Measurements from ENCODE around the gene ADO. TPM values are rescaled to one million over a fixed set of nuclear protein-coding genes. Genes with fewer than 3 reads are reported as not detected.

Gene ADO
- polyA plus RNA-seq, 1 donor: 21.1 TPM

GRCh38 chr10:62842983-62843382, 38.5 kb downstream of the ADO start:
- WGBS (ENCODE audit: insufficient coverage, low lambda C conversion rate): no CpG with 5 or more reads among the region's 1 CpG
- no peaks in the 10 kb centered on the region for H3K9me3 ChIP-seq (ENCODE audit: control insufficient read depth, low read depth, low read length)
- no peak overlapping the region for H3K27ac ChIP-seq (ENCODE audit: low read length)
- DNase-seq: no peak
- no peaks in the 10 kb centered on the region for H3K4me1 ChIP-seq (ENCODE audit: control insufficient read depth, insufficient read depth, low read length)
- no peak overlapping the region for H3K4me3 ChIP-seq (ENCODE audit: low read length)
- no peaks in the 10 kb centered on the region for H3K27me3 ChIP-seq (ENCODE audit: control insufficient read depth, insufficient read depth, low read length)
- H3K36me3 ChIP-seq (ENCODE audit: control insufficient read depth, insufficient read depth, low read length): no peaks in the 10 kb centered on the region

GRCh38 chr10:62843600-62843999, 39.1 kb downstream of the ADO start:
- no peaks in the 10 kb centered on the region for H3K27me3 ChIP-seq (ENCODE audit: control insufficient read depth, insufficient read depth, low read length)
- no peaks in the 10 kb centered on the region for H3K4me1 ChIP-seq (ENCODE audit: control insufficient read depth, insufficient read depth, low read length)
- no peak for DNase-seq
- H3K36me3 ChIP-seq (ENCODE audit: control insufficient read depth, insufficient read depth, low read length): no peaks in the 10 kb centered on the region
- H3K9me3 ChIP-seq (ENCODE audit: control insufficient read depth, low read depth, low read length): no peaks in the 10 kb centered on the region
- no CpG with 5 or more reads among the region's 3 CpGs for WGBS (ENCODE audit: insufficient coverage, low lambda C conversion rate)
- H3K4me3 ChIP-seq (ENCODE audit: low read length): no peak overlapping the region
- H3K27ac ChIP-seq (ENCODE audit: low read length): no peak overlapping the region

- Histone ChIP-seq H3K27ac (ENCODE audit: low read length) (no peak overlapping the region), H3K27me3 (ENCODE audit: control insufficient read depth, insufficient read depth, low read length) (no peaks in the 10 kb centered on the region), H3K4me1 (ENCODE audit: control insufficient read depth, insufficient read depth, low read length) (no peaks in the 10 kb centered on the region), H3K36me3 (ENCODE audit: control insufficient read depth, insufficient read depth, low read length) (no peaks in the 10 kb centered on the region), H3K4me3 (ENCODE audit: low read length) (no peak overlapping the region), H3K9me3 (ENCODE audit: control insufficient read depth, low read depth, low read length) (no peaks in the 10 kb centered on the region)
- no CpG with 5 or more reads among the region's 7 CpGs for WGBS (ENCODE audit: insufficient coverage, low lambda C conversion rate)
- no peak for DNase-seq
Observed at GRCh38 chr10:62844280-62845011, 39.9 kb downstream of the ADO start.

- Histone ChIP-seq H3K4me3 (ENCODE audit: low read length) (no peak overlapping the region), H3K9me3 (ENCODE audit: control insufficient read depth, low read depth, low read length) (no peaks in the 10 kb centered on the region), H3K27ac (ENCODE audit: low read length) (no peak overlapping the region), H3K27me3 (ENCODE audit: control insufficient read depth, insufficient read depth, low read length) (no peaks in the 10 kb centered on the region), H3K4me1 (ENCODE audit: control insufficient read depth, insufficient read depth, low read length) (no peaks in the 10 kb centered on the region), H3K36me3 (ENCODE audit: control insufficient read depth, insufficient read depth, low read length) (no peaks in the 10 kb centered on the region)
- no peak for DNase-seq
Observed at GRCh38 chr10:62847433-62847832, 42.9 kb downstream of the ADO start.

GRCh38 chr10:62850646-62851045, 46.1 kb downstream of the ADO start:
- H3K36me3 ChIP-seq (ENCODE audit: control insufficient read depth, insufficient read depth, low read length): no peaks in the 10 kb centered on the region
- no peaks in the 10 kb centered on the region for H3K9me3 ChIP-seq (ENCODE audit: control insufficient read depth, low read depth, low read length)
- H3K4me3 ChIP-seq (ENCODE audit: low read length): no peak overlapping the region
- H3K4me1 ChIP-seq (ENCODE audit: control insufficient read depth, insufficient read depth, low read length): no peaks in the 10 kb centered on the region
- H3K27me3 ChIP-seq (ENCODE audit: control insufficient read depth, insufficient read depth, low read length): no peaks in the 10 kb centered on the region
- no CpG with 5 or more reads among the region's 3 CpGs for WGBS (ENCODE audit: insufficient coverage, low lambda C conversion rate)
- DNase-seq: no peak
- H3K27ac ChIP-seq (ENCODE audit: low read length): no peak overlapping the region

GRCh38 chr10:62851442-62851841, 46.9 kb downstream of the ADO start:
- no peaks in the 10 kb centered on the region for H3K9me3 ChIP-seq (ENCODE audit: control insufficient read depth, low read depth, low read length)
- no peak overlapping the region for H3K27ac ChIP-seq (ENCODE audit: low read length)
- H3K27me3 ChIP-seq (ENCODE audit: control insufficient read depth, insufficient read depth, low read length): no peaks in the 10 kb centered on the region
- WGBS (ENCODE audit: insufficient coverage, low lambda C conversion rate): 57% methylated on average over 2 of the region's 2 CpGs
- no peaks in the 10 kb centered on the region for H3K4me1 ChIP-seq (ENCODE audit: control insufficient read depth, insufficient read depth, low read length)
- DNase-seq: no peak
- no peaks in the 10 kb centered on the region for H3K36me3 ChIP-seq (ENCODE audit: control insufficient read depth, insufficient read depth, low read length)
- no peak overlapping the region for H3K4me3 ChIP-seq (ENCODE audit: low read length)

- DNase-seq: no peak
- Histone ChIP-seq H3K4me1 (ENCODE audit: control insufficient read depth, insufficient read depth, low read length) (no peaks in the 10 kb centered on the region), H3K27me3 (ENCODE audit: control insufficient read depth, insufficient read depth, low read length) (no peaks in the 10 kb centered on the region), H3K4me3 (ENCODE audit: low read length) (no peak overlapping the region), H3K27ac (ENCODE audit: low read length) (no peak overlapping the region), H3K36me3 (ENCODE audit: control insufficient read depth, insufficient read depth, low read length) (no peaks in the 10 kb centered on the region), H3K9me3 (ENCODE audit: control insufficient read depth, low read depth, low read length) (no peaks in the 10 kb centered on the region)
- WGBS (ENCODE audit: insufficient coverage, low lambda C conversion rate): 100% methylated on average over 2 of the region's 6 CpGs
Observed at GRCh38 chr10:62852961-62853702, 48.6 kb downstream of the ADO start.

GRCh38 chr10:62853710-62854109, 49.2 kb downstream of the ADO start:
- Histone ChIP-seq H3K36me3 (ENCODE audit: control insufficient read depth, insufficient read depth, low read length) (no peaks in the 10 kb centered on the region), H3K27me3 (ENCODE audit: control insufficient read depth, insufficient read depth, low read length) (no peaks in the 10 kb centered on the region), H3K4me1 (ENCODE audit: control insufficient read depth, insufficient read depth, low read length) (no peaks in the 10 kb centered on the region), H3K4me3 (ENCODE audit: low read length) (no peak overlapping the region), H3K9me3 (ENCODE audit: control insufficient read depth, low read depth, low read length) (no peaks in the 10 kb centered on the region), H3K27ac (ENCODE audit: low read length) (no peak overlapping the region)
- DNase-seq: no peak
- 63% methylated on average over 1 of the region's 5 CpGs for WGBS (ENCODE audit: insufficient coverage, low lambda C conversion rate)

GRCh38 chr10:62856021-62856420, 51.5 kb downstream of the ADO start:
- WGBS (ENCODE audit: insufficient coverage, low lambda C conversion rate): 80% methylated on average over 2 of the region's 4 CpGs
- H3K4me1 ChIP-seq (ENCODE audit: control insufficient read depth, insufficient read depth, low read length): no peaks in the 10 kb centered on the region
- no peak overlapping the region for H3K4me3 ChIP-seq (ENCODE audit: low read length)
- H3K9me3 ChIP-seq (ENCODE audit: control insufficient read depth, low read depth, low read length): no peaks in the 10 kb centered on the region
- H3K27me3 ChIP-seq (ENCODE audit: control insufficient read depth, insufficient read depth, low read length): no peaks in the 10 kb centered on the region
- no peak for DNase-seq
- no peaks in the 10 kb centered on the region for H3K36me3 ChIP-seq (ENCODE audit: control insufficient read depth, insufficient read depth, low read length)
- H3K27ac ChIP-seq (ENCODE audit: low read length): no peak overlapping the region
